HG03460 (cell line): ENCODE data around the gene FSD1.
"Not testable (repeated sequence)": the region's sequence is repeated elsewhere in the genome, so short reads cannot be mapped to it uniquely, and the experiment has no call there.

Experiments
- ATAC-seq: cut with Tn5 transposase; IDR thresholded peaks from one replicate; pipeline ENCODE4 v1.9.1; 2021; ENCODE audit not compliant: unreplicated experiment

FSD1 gene

GRCh38 chr19:4304538-4305256 is at the start of gene FSD1:
FSD1 (plus strand) TSS chr19:4304598; CDS start chr19:4304747, 149 bp downstream.
- no peak for ATAC-seq

DNA sequence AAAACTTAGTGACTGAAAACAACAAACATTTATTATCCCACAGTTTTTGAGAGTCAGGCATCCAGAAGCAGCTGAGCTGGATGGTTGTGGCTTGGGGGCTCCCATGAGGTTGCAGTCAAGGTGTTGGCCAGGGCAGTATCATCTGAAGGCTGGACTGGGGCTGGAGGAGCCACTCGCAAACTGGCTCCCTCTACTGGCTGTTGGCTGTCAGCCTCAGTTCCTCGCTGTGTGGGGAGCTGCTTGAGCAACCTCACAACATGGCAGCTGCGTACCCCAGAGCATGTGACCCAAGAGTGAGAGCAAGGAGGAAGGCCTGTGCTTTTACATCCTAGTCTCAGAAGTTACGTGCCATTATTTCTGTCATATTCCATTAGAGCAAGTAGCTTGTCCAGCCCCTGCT is 47.8 kb upstream of the FSD1 start:
- ATAC-seq: no peak

DNA sequence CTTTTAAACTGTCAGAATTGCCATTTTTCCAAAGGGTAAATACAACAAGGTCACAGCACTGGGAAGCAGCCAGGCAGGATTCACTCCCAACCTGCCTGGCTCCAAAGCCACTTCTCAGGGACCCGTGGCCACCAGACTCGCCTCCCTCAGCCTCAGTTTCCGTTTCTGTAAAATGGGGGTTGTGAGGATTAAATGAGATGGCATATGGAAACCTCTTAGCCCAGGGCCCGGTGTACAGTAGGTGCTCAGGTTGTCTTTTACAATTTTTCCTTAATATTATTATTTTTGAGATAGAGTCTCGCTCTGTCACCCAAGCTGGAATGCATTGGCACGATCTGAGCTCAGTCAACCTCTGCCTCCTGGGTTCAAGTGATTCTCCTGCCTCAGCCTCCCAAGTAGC is 47.4 kb upstream of the FSD1 start:
- ATAC-seq: no peak

GRCh38 chr19:4258181-4258580 is 46.2 kb upstream of the FSD1 start:
- ATAC-seq: no peak

DNA sequence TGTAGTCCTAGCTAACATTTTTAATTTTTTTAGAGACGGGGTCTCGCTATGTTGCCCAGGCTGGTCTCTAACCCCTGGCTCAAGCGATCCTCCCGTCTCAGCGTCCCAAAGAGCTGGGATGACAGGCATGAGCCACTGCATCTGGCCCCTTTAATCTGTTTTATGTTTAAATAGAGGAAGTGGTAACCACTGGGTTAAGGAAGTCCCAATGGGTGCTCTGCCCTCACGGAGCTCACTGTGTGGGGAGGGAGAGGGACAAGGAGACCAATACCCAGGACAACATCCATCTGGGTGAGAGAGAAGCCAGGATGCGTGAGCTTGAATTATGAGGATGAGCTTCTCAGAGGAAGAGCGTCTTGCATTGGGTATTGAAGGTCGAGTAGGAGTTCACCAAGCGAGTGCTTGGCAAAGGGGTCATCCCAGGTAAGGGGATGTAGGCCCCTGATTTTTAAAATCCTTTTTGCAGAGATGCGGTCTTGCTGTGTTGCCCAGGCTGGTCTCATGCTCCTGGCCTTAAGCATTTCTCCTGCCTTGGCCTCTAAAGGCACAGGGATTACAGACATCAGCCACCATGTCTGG is 43.7 kb upstream of the FSD1 start:
- no peak for ATAC-seq

DNA sequence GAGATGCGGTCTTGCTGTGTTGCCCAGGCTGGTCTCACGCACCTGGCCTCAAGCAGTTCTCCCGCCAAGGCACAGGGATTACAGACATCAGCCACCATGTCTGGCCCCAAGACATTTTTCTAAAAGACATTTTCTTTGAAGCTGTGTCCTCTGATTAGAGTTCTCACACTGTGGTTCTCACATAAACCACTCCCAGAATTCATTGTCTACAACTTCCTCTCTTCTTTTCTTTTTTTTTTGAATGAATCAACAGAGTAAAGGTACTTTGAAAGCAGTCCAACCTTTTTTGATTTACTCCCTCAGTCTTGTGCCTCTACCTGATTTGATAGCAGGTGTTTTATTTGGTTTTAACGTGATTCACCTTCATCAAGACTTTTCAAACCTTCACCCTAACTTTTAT is 39.6 kb upstream of the FSD1 start:
- ATAC-seq: no peak

DNA sequence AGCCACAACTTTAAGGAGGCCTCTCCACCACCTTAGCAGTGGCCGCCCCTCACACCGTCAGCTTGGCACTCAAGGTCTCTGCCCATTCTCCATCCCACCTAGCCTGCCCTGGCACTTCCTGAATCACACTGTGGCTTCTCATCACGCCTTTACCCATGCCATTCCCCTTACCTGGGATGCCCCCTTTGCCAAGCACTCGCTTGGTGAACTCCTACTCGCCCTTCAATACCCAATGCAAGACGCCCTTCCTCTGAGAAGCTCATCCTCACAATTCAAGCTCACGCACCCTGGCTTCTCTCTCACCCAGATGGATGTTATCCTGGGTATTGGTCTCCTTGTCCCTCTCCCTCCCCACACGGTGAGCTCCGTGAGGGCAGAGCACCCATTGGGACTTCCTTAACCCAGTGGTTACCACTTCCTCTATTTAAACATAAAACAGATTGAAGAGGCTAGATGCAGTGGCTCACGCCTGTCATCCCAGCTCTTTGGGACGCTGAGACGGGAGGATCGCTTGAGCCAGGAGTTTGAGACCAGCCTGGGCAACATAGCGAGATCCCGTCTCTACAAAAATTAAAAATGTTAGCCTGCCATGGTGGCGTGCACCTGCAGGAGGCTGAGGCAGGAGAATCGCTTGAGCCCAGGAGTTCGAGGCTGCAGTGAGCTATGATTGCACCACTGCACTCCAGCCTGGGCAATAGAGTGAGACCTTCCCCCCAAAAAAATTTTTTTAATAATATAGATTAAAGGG is 38.0 kb upstream of the FSD1 start:
- ATAC-seq: no peak

DNA sequence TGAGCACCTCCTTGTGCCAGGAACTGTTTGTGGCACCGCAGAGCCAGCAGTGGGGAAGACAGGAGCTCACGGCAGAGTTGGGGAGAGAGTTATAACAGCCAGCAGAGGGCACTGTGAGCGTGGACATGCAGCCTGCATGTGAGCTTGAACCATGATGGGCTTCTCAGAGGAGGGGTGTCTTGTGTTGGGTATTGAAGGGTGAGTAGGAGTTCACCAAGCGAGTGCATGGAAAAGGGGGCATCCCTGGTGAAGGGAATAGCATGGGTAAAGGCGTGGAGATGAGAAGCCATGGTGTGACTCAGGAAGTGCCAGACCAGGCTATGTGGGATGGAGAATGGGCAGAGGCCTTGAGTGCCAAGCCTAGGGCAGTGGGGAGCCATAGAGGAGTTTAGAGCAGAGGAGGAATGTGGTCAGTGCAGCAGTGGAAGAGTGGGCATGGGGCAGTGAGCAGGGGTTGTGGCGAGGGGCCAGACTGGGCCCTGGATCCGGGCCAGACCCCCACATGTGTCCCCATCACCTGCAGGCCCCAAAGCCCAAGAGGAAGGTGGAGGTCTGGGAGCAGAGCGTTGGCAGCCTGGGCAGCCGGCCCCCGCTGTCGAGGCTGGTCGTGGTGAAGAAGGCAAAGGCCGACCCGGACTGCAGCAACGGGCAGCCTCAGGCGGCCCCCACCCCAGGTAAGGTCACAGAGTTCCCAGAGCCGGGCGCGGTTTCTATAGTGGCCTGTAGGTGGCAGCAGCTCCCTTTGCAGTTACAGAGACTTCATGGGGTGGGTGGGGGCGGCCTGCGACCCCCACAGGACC is 37.1 kb upstream of the FSD1 start:
- ATAC-seq: no peak

GRCh38 chr19:4267901-4268815 is 36.2 kb upstream of the FSD1 start:
- no peak for ATAC-seq

DNA sequence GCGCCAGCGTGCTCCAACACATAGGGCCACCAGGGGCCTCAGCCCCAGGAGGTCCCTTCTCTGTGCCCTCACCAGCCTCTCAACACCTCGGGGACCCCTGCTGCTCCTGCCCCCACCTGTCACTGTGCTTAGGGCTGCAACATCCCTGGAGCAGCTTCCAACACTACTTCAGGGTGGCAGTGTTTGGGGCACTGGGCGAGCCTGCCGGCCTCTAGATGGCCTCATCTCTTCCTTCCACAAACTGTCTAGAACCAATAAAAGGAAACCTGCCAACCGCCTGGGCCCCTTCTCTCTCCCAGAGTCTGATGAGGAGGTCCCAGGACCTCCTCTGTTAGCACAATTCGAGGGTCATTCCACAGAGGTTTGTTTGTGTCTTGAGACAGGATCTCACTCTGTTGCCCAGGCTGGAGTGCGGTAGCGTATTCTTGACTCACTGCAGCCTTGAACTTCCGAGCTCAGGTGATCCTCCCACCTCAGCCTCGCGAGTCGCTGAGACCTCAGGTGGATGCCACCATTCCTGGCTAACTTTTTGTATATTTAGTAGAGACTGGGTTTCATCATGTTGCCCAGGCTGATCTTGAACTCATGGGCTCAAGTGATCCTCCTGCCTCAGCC is 35.5 kb upstream of the FSD1 start:
- ATAC-seq: no peak

GRCh38 chr19:4272894-4273293 is 31.5 kb upstream of the FSD1 start:
- ATAC-seq: no peak

DNA sequence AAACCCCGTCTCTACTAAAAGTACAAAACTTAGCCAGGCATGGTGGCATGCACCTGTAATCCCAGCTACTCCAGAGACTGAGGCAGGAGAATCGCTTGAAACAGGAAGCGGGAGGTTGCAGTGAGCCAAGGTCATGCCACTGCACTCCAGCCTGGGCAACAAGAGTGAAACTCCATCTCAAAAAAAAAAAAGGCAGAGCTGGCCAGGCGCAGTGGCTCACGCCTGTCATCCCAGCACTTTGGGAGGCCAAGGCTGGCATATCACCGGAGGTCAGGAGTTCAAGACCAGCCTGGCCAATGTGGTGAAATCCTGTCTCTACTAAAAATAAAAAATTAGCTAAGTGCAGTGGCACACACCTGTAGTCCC is 30.1 kb upstream of the FSD1 start:
- ATAC-seq: not testable (repeated sequence)

DNA sequence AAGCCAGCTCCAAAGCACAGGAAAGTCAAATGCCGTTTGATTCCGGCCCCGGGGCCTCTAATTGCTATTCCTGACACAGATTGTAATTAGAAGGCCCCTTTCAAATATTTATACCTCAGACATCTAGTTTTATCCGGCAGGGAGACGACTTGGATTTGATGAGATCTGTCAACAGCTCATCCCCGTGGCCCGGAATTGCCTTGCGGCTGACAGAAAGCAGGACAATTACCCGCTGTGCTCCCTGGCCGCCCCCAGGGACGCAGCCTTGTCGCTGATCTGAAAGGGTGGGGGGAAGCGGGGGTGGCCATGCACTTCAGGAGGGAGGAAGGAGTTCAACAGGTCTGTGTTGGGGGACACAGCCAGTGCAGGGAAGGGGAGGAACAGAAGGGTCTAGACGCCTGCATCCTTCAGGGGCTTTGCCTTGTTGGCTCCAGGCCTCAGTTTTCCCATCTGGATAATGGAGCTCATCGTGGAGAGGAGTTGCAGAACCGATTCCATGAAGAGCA is 27.2 kb upstream of the FSD1 start:
- ATAC-seq: no peak

- no peak for ATAC-seq
These were observed 26.4 kb upstream of the FSD1 start for GRCh38 chr19:4278010-4278409.

GRCh38 chr19:4278419-4279266 is 25.8 kb upstream of the FSD1 start, which contains the start of gene SHD:
SHD (plus strand) TSS chr19:4279266; CDS start chr19:4280064, 798 bp downstream.
- ATAC-seq: no peak

DNA sequence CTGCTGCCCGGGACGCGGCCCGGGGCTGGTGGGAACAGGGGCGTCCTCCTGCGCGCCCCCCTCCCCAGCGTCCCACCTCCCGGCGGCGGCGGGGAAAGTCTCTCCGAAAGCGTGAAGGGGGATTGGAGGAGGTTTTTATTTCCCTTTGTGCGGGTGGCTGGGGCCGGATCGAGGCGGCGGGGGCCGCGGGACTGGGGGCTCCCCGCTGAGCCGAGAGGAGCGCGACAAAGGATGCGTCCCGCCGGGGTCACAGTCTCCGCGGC is 25.2 kb upstream of the FSD1 start:
- no peak for ATAC-seq

DNA sequence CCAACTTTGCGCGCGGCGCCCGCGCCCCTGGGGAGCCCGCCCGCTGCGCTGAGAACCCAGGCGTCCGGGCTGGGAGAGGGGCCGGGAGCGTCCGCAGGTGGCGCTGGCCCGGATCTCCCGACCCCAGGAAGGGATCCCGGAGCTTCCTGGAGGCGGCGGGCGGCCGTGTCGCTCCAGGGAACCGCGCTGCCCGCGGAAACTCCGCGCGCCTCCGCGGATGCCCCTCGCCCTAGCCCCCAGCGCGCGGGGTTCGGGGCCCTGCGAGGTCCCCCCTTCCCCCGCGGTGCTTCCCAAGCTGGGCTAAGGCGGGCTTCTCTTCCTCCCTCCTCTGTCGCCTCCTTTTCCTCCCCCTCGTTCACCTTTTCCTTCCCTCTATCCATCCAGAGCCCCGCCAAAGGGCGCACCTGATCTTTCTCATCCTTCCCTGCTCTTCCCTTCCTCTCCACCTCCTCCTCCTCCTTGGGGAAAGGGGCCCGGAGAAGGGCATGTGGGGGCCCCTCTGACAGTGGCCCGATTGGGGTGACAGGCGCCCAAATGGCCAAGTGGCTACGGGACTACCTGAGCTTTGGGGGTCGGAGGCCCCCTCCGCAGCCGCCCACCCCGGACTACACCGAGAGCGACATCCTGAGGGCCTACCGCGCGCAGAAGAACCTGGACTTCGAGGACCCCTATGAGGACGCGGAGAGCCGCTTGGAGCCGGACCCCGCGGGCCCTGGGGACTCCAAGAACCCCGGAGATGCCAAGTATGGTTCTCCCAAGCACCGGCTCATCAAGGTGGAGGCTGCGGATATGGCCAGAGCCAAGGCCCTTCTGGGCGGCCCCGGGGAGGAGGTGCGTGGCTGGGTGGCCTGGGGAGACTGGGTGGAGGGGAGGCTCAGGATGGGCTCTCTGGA is 24.6 kb upstream of the FSD1 start:
- ATAC-seq: no peak
